CD4-positive, alpha-beta T cell treated with Interleukin-6 for 4 hours (primary cell): ENCODE measurements around the gene PBRM1.
"Not testable (repeated sequence)": the region's sequence is repeated elsewhere in the genome, so short reads cannot be mapped to it uniquely, and the experiment has no call there.

Experiments used
- DNase-seq: peaks from one replicate; pipeline ENCODE4 v3.0.0-alpha.2; 2020; ENCODE audit warnings: mixed read lengths

PBRM1 gene

DNA sequence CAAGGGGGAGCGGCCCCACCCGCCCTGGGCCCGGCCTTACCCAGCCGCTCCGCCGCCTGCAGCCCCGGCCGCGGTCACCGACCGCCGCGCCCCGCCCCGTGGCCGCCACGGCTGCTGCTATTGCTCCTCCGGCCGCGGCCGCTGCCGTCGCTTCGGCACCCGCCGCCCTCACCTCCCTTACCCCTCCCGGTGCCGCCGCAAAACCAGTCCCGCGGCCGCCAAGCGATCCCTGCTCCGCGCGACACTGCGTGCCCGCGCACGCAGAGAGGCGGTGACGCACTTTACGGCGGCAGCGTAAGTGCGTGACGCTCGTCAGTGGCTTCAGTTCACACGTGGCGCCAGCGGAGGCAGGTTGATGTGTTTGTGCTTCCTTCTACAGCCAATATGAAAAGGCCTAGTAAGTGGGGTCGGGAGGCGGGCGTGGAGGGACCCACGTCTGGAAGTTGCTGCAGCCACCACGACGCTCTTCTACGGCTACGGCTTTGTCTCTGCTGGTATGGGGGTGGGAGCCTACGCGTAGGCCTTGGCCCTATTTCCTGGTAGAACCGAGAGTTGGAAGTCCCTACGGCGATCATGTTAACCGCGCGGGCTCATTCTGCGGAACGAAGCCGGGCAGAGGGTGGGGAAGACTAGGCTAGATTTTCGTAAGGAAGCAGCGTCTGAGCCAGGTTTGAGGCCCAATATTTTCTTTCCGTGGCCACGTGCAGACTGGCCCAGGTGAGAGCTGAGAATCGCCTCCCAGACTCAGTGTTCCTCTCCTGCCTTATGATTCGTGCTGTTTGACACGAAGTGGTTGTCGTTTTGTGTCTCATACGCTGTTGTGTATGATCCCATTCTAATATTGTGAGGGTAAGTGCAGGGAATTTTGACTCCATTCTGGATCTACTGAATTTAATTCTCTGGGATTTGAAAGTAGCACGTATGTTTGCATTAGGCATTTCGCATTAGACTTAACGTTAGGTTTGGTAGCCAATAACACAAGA lies at the start of gene PBRM1, which contains the start of gene GNL3:
PBRM1 (minus strand) TSS at position 205 of the 983 bp plus-strand sequence.
GNL3 (plus strand) TSS at position 324 of the 983 bp plus-strand sequence; CDS start at position 385, 61 bp downstream.
- peak; percentile 91 for DNase-seq

DNA sequence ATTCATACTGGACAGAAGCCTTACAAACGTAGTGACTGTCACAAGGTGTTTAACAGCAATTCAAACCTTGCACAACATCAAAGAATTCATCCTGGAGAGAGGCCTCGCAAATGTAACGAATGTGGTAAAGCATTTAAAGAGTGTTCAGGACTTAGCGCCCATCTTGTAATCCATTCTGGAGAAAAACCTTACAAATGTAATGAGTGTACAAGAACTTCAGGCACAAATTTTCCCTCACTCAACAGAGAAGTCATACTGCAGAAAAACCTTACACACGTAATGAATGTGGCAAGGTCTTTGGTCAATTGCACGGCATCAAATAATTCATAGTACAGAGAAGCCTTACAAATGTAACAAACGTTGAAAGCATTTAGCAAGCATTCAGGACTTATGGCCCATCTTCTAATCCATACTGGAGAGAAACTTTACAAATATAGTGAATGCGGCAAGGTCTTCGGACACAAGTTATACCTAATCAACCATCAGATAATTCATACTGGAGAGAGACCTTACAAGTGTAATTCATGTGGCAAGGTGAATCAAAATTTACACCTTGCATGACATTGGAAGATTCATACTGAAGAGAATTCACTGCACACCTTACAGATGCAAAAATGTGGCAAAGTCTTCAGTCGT lies 47.7 kb upstream of the PBRM1 start:
- no peak for DNase-seq

DNA sequence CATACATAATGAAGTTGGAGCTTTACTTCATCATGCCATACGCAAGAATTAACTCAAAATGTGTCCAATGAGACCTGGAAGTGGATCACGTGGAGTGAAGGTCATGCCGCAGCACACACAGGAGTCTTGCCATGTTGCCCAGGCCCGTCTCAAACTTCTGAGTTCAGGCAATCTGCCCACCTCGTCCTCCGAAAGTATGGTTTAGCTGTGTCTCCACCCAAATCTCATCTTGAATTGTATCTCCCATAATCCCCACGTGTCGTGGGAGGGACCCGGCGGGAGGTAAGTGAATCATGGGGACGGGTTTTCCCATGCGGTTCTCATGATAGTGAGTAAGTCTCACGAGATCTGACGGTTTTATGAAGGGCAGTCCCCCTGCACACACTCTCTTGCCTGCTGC lies 45.9 kb upstream of the PBRM1 start:
- DNase-seq = no peak

DNA sequence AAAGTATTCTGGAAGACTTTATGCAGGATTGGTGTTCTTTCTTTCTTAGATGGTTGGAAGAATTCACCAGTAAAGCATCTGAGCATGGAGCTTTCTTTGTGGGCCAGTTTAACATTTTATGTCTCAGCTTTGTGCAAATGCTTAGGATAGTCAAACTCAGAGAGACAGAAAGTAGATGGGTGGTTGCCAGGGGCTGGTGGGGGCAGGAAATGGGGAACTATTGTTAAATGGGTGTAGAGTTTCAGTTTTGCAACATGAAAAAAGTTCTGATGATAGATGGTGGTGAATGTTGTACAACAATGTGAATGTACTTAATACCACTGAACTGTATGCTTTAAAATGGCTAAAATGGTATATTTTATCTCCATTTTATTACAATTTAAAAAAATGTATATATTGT lies 45.0 kb upstream of the PBRM1 start:
- no peak for DNase-seq

DNA sequence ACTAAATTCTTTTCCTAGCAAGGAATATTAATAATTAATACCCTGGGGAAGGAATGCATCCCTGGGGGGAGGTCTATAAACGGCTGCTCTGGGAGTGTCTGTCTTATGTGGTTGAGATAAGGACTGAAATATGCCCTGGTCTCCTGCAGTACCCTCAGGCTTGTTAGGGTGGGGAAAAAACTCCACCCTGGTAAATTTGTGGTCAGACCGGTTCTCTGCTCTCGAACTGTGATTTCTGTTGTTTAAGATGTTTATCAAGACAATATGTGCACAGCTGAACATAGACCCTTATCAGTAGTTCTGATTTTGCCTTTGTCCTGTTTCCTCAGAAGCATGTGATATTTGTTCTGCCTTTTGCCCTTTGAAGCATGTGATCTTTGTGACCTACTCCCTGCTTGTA lies 43.0 kb upstream of the PBRM1 start:
- not testable (repeated sequence) for DNase-seq

DNA sequence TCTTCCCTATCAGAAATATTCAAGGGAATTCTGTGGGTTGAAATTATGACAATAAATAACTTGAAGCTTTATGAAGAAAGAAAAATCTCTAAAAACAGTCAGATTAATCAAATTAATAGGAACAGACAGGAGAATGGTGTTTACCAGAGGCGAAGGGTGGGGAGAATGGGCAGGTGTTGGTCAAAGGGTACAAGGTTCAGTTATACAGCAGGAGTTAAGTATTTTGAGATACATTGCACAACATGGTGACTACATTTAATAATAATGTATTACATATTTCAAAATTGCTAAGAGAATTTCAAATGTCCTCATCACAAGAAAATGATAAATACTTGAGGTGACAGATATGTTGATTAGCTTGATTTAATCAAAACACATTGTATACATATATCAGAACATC lies 38.8 kb upstream of the PBRM1 start:
- no peak for DNase-seq

DNA sequence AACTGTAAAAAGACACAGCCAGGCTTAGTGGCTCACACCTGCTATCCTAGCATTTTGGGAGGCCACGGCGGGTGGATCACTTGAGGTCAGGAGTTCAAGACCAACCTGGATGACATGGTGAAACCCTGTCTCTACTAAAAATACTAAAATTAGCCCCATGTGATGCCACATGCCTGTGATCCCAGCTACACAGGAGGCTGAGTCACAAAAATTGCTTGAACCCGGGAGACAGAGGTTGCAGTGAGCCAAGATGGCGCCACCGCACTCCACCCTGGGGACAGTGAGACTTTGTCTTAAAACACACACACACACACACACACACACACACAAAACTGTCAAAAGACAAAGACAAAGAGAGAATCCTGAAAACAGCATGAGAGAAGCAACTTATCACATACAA lies 38.2 kb upstream of the PBRM1 start:
- no peak for DNase-seq

DNA sequence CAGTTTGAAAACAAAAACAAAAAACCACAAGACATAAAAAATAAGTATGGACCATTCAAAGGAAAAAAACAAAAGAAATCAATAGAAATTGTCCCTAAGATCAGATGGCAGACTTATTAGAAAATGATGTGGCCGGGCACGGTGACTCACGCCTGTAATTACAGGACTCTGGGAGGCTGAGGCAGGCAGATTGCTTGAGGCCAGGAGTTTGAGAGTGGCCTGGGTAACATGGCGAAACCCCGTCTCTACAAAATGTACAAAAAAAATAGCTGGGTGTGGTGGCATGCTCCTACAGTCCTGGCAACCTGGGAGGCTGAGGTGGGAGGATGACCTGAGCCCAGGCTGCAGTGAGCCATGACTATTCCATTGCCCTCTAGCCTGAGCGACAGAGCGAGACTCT lies 36.8 kb upstream of the PBRM1 start:
- DNase-seq = no peak

DNA sequence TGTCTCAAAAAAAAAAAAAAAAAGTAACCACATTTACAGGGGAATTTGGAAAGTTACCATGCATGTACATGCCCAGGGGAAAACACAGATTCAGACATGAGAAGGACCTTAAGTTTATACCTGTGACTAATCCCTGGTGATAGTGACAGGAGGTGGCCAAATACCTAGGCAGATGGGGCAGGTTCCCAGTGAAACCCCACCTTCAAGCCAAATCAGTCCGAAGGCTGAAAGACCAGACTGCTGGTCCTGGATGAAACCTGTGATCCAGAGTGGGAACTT lies 36.0 kb upstream of the PBRM1 start:
- DNase-seq = no peak

- DNase-seq = peak; percentile 42
These were observed 35.5 kb upstream of the PBRM1 start for GRCh38 chr3:52721002-52721729.

DNA sequence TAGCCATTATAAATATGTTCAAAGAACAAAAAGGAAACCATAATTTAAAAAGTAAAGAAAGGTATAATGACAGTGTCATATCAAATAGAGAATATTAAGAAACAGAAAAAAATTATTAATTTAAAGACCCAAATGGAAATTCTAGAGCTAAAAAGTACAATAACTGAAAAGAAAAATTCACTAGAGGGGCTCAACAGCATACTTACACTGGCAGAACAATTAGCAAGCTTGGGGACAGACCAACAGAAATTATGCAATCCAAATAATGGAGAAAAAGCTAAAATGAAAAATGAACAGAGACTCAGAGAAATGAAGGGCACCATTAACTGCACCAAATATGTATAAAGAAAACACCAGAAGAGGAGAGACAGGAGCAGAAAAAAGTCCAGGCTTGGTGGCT lies 33.9 kb upstream of the PBRM1 start:
- no peak for DNase-seq

- no peak for DNase-seq
These were observed 30.1 kb upstream of the PBRM1 start for GRCh38 chr3:52715714-52716305.

DNA sequence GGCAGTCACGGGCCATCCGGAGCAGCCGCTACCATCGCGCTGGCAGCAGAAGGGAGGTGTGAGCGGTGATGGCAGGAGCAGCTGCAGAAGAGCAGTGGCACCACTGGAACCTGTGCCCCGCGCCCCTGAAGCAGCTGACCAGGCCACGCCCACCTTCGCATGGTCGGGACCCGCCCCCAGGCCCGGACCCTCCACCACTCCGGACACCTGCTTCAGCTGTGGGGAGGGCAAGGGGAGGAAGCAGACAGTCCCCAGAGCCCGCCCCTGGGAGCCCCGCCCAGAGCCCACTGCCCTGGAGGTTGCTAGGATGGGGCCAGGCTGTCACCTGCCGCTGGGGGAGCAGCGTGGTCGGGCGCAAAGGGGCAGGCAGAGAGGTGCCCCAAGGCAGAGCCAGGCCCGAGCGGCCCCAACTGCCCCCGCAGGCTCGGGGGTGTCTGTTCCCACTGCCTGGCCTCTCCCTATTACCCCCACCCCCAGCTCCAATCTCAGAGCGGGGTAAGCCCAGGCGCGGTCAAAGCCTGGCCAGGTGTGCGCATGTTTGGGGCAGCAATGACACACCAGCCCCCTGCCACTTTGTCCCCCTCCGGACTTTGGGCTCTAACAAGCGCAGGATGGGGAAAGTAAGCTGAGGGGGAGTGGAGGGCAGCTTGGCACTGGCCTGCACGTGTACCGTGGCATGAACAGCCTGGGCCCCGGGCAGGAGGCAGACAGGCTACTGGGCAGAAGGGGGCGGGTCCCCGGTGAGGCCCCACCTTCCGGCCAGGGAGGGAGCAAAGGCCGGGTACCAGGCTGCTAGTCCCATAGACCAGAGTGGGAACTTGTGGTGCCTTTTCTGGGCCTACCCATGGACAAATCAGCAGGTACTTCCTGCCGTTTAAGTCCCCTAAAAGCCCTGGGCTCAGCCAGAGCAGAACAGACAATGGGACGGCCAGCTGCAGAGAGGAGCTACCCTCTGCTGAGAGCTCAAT lies 28.9 kb upstream of the PBRM1 start:
- no peak for DNase-seq

GRCh38 chr3:52712291-52713212 lies 26.8 kb upstream of the PBRM1 start:
- no peak for DNase-seq

GRCh38 chr3:52710512-52710911 lies 24.8 kb upstream of the PBRM1 start:
- DNase-seq = no peak

GRCh38 chr3:52707585-52707984 lies 21.9 kb upstream of the PBRM1 start:
- no peak for DNase-seq

DNA sequence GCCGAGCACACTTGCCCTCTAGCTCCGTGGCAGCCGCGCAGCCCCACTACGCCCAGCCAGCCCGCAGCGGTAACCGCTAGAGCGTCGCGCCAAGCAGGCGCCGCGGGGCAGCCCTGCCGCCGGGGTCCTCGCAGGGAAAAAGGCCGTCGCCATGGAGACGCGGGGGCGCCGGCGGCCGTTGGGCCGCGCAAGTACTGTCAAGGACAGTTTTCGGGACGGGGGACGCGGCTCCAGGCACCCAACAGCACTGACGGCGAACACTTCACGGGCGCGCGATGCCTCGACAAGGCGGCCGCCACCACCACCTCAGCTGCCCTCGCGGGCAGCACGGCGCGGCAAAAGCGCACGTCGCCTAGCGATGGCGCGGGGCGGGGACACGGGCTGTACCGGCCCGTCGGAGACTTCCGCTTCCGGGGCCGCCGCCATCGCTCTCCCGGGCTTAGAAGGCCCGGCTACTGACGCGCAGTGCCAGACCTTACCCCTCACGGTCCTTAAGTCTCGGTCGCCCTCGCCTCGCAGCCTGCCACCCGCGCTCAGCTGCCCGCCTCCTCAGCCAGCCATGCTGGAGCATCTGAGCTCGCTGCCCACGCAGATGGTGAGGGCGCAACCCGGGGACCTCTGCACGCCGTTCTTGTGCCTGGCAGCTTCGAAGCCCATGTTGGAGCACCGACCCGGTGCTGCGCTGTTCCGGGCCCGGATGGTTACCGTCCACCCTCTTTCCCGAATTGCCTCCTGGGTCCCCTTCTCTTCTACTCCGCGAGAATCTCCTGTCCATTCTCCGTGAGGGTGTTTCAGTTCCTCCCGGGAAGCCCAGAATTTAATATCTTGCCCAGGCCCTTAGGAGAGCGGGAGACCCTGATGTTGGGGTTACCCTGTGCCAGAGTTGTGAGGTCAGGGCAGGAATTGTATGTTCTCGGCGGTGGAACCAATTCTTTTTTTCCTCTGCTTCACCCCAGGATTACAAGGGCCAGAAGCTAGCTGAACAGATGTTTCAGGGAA lies 20.3 kb upstream of the PBRM1 start, which contains the start of the genes GLT8D1 and SPCS1:
GLT8D1 (minus strand) TSS at position 104 of the 999 bp plus-strand sequence. CDS start 5,331 bp downstream, outside the sequence.
SPCS1 (plus strand) TSS at position 419 of the 999 bp plus-strand sequence; CDS start at position 560, 141 bp downstream.
- DNase-seq = peak; percentile 88

DNA sequence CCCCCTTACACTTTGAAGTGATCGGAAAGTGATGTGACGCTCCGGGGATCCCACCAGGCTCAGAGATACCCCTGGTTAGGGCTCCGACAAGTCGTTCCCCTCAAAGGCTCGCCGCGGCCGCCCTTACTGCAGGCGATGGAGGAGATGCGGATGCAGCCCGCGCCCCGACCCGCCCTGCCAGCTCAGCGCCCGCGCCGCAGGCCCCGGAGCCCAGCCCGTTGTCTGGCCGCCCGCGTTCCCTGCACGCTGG lies 19.6 kb upstream of the PBRM1 start:
- no peak for DNase-seq
